ENCODE results near the gene RBFOX1.

RBFOX1 gene

DNA sequence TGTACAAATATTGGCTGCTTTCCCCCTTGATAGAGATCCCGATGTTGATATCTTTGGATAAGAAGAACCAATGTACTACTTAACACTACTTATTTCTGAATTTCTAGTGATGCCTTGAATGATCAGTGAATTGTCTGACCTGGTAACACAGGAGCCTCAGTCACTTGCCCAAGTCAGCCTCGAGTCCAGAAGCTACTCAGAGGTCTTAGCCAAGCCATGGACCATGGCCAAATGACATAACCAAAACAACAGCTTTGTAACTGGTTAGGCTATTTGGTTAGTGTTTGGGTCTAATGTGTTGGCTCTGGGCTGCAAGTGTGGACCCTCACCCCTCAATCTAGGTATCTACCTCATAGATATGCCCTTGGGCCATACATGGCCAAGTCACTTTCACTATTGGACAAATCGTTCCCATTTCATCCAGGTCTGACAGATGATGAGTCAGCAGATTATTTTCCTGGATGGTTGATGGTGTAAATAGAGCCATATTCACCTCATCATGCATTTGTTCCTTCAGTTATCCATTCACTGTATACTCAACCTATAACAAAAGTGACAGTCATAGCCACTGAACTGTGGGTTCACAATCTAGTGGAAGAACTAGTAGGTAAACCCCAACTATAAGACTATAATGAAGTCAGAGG lies 3.5 kb downstream of the RBFOX1 start:
- DNase-seq, result no peak

DNA sequence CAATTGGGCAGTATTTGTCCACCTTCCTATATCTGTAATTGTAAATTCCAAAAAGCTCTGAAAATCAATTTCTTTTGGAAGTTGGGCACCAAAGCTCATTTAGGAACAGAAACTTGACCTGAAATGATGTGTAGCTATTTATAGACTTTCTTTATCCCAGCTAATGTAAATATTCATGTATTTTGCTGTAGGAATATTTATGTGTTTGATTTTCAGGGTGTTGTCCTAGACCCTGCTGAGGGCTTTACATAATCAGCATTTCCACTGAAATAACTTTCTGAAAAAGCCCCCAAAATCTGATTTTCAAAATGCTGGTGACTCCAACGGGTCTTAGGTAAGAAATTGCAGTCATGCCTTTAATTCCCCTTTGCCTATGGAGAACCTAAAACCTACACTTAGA lies 4.1 kb downstream of the RBFOX1 start:
- DNase-seq, result no peak

DNA sequence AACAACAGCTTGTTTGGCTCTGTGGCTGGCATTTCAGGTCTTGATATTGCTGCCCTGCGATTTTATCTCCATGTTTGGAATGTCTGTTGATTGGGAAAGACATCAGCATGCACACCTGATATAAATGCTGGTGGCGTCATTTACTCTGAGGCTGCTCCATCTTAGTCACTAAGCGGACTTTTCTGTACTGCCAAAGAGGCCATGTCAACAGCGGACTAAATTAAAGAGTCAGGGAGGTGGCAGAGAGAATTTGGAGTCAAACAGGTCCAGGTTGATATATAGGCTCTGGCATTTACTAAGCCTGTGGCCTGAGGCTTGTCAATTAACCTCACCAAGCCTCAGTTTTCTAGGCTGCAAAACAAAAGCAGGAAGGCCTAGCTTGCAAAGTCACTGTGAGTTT lies 6.2 kb downstream of the RBFOX1 start:
- no peak for DNase-seq

DNA sequence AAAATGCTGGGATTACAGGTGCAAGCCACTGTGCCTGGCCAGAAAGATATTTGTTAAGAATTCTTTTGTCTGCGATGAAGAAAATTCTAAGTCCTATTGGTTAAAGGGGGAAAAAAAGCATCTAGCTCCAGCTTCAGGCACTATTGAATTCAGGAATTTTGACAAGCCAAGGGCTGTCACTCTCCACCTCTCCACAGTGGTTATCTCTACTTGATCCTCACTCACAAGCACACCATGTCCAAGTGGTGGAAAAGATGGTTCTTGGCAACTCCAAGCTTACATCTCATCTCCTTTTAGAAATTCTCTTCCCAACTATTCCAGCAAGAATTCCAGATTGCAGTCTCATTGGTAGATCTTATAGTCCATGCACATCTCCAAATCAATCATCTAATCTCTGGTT lies 7.1 kb downstream of the RBFOX1 start:
- no peak for DNase-seq

DNA sequence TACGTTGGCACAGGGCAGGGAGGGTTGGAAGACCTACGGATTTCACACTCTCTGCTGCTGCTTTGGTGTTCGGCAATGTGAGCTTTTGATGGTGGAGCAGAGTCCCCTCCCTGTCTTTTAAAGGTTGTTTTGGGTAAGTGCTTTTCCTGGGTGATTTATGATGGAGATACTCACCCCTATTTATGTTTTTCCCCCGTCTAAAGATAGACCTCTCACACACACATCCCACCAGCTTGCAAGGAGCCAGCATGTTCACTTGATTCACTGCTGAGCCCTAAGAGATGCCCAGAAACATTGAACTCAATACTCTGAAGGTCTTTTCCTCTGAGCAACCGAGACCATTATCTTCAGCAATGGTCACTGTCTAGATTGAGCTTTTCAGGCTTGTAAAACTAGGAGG lies 8.3 kb downstream of the RBFOX1 start:
- no peak for DNase-seq

DNA sequence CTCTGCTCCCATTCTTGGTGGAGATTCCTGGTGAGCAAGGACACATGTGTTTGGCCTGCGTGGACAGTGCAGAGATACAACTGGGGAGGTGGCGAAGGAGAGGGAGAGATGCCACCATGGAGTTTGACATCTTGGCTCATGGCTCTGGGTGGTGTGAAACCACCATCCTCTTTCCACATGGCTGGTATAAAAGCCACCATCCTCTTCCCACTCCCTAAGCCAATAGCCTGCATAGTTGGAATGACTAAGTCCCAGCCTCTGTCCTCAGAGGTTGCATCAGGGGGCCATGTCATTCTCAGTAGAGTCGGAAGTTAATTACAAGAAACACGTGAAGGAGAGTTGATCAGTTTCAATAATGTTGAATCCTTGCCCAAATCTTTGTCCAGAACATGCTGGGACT lies 10.0 kb downstream of the RBFOX1 start:
- DNase-seq, result no peak

DNA sequence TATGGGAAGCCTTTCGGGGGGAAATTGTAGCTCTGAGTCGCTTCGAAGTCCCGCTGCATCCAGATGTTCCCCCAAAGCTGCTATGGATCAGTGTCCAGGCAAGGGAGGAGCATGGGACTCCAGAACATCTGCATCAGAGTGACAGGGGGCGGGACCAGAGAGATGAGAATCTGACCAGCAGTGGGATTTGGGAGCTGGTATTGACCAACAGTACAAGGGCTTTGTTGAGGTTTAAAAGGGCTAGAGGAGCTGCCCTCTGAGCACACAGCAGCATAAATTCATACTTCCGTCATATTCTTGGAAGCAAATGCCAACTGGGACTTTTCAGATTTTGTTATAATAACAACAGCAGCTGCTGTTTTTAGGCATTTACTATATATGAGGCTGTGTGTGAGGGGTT lies 10.6 kb downstream of the RBFOX1 start:
- no peak for DNase-seq

DNA sequence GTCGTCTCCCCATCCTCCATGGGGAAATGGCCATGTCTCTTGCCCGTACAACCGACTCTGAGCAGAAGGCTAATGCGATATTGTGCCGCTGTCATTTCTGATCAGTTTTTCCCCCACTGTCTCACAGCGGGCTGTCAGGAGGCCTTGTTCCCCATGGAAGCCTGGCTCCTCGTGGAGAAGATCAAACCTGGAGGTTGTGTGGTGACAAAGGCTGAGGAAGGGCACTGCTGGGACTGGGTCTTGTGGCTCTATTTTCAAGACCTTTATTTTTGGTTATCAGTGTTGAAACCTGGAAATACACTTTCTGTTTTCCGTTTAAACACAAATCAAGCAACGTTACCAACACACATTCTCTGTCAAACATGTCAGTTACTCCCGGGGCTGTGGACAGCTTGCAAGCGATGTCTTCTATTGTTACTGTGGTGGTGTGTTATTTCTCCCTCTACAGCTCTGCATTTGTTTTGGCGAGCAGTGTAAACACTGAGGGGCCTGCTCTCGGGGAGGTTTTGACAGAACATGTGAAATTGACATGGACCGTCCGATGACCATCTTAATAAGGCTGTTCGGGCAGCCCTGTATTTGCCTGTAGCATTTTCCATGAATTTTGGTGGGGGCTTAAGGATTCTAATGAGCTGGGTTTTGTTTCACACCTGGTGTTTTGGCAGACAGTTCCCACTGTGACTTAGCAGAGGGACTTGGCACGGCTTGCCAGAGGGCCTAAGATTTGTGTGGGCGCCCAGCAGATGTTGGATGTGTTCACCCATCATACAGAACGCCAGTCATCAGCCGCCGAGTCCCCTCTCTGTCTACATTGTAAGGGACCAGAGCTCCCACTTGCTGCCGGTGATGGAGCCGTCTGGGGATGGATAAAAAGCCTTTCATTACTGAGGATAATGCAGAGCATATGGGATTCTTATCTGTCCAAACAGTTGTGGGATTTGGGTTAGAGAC lies 12.5 kb downstream of the RBFOX1 start:
- DNase-seq, result no peak

DNA sequence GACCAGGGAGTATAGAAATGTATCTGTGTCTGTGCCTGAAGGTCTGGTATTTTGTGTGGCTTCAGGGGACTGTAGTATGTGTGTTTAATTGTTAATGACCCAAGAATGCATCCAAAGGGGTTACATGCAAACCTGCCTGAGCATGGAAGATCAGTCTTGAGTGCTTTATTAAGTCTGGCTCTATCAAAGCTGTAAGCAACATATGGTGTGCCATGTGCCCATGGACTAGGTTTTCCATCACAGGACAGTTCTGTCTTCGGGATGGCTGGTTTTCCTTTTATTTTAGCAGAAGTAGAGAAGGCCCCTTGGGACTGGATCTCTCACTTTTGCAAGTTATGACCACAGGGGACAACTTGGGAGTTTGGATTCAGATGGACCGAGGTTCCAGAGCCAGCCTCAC lies 18.2 kb downstream of the RBFOX1 start:
- no peak for DNase-seq

DNA sequence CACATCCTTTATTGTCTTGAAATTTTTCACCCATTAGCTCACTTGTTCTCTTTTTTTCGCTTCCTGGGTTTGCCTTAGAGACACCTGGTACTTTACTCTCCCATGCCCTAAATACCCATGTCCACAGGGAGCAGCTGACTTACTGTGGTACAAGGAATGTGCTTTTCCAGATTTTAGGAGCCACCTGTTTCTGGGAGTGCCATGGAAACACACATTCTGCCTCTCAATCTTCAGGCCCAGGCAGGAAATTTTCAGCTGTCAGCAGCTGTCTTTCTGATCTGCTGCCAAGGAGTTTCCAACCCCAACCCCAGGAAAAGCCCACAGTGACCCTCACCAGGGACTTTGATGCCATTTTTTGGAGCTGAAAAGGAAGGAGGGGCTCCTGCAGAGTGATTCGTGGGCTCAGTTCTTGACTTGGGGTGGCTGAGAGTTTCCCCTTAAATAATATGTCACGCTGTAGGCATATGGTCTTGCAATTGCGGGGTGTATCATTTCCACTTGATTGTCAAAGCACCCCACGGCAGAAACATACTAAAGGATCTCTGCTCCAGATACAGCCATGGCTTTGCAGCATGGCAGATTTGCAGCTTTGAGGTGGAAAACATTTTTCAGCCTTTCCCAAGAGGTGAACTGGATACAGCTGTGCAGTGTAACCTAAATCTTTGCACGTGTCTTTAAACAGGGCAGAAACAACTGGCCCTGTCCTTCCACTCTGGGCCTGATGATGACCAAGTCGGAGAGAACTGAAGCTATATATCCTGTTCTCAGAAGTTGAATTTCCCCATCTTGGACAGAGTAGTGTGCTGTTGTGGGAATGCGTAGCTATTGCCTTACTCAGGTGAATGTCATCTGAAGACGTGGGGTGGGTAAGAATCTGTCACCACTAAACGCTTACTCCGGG lies 19.2 kb downstream of the RBFOX1 start:
- no peak for DNase-seq

DNA sequence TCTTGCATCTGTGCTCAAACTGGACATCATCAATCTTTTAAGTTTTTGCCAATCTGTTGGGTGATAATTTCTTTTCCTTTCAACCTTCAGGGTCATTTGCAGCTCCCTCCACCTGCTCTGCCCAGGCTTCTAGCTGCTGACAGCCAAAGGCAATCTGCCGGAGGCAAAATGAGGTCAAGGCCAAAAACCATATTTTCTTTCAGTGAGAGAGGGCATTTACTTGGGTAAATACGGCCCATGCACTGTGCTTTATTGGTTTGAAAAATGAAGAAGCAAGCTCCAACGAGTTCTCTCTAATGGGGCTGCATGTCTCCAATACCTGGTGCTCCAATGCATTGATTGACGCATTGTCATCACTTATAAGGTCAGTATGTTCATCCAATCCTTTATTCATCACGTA lies 23.1 kb downstream of the RBFOX1 start:
- no peak for DNase-seq

DNA sequence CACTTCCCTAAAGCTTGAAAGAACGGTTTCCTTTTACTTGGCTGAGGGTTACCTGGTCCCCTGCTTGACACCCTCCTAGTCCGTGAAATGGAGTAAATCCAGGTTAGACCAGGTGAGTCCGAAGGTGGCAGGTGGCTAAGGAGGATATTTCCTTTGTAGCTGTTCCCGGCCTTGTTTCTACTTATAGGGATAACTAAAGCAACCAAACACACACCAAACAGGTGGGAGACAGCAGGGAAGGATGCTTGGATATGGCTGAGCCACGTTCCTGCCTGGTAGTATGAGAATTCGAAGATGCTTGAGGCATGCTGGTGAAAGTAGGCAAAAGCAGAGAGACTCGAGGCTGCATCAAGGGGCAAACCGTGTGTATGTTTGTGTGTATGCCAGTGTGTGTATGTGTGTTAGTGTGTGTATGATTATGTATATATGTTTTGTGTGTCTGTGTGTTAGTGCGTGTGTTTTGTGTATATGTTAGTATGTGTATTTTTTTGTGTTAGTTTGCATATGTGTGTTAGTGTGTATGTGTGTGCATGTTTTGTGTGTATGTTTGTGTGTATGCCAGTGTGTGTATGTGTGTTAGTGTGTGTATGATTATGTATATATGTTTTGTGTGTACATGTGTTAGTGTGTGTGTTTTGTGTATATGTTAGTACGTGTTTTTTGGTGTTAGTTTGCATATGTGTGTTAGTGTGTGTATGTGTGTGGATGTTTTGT lies 28.9 kb downstream of the RBFOX1 start:
- no peak for DNase-seq

DNA sequence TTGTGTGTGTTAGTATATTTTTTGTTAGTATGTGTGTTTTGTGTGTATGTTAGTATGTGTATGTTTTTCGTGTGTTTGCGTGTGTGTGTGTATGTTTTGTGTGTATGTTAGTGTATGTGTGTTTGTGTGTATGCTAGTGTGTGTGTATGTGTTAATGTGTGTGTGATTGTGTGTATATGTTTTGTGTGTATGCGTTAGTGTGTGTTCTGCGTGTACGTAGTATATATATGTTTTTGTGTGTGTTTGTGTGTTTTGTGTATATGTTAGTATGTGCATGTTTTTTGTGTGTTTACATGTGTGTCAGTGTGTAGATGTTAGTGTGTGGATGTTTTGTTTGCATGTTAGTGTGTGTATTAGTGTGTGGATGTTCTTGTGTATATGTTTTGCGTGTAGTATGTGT lies 29.6 kb downstream of the RBFOX1 start:
- no peak for DNase-seq

DNA sequence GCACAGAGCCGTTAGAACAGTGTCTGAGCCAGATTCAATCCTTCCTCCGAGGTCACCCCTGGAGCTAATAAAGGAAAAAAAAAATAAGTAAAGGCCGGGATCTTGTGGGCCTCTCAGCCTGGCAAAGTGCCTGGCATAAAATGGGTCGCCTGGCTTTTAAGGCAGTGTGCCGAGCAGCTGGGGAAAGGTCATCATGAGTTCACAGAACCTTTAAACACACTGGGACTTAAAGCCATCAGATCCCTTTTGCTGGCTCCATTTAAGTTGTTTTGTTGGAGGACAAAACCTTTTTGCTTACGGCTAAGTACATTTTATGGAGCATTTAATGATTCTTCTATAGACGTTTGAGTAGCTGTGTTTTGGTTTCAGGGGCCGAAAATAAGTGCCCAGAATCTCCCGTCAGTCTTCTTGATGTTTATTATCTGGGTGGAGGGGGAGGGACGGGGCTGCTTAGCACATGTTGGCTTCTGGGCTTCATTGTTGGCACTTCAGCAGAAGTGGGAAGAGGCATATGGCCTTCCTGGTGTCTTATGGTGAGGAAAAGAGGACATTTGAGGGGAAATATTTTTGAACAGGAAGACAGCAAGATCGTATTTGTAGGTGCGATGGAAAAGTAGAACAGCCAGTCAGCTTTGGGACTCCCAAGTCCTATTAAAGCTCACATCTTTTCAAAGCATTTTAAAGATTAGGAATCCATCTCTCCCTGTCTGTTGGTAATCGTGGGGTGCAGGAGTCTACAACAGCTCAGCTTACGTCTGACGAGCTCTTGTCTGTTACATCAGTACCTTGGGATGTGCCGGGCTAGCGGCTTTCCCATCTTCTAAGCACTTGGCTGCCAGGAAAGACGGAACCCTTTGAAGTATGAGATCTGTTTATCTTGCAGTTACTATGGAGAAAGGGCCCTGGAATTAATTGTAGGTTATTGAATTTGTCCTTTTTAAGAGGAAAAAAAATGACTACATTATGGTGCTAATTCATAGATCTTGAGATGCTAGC lies 31.1 kb downstream of the RBFOX1 start:
- DNase-seq, result no peak

DNA sequence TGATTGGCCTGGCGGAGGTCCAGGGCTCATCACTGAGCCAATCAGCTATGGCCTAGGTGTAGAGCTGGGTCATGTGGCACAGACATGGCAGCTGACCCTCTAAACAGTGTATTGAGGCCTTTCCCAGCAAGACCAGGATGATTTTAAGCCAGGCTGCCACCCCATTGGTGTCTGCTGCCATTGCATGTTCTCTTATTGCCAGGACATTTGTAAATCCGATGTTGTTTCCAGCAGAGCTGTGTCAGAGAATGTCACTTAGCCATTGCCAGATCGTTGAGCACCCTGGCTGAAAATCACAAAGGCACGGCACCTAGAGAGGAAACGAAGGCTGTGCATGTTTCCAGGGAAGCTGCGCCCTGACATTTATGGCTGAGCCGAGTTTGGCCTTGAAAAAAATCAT lies 33.4 kb downstream of the RBFOX1 start:
- DNase-seq, result no peak

DNA sequence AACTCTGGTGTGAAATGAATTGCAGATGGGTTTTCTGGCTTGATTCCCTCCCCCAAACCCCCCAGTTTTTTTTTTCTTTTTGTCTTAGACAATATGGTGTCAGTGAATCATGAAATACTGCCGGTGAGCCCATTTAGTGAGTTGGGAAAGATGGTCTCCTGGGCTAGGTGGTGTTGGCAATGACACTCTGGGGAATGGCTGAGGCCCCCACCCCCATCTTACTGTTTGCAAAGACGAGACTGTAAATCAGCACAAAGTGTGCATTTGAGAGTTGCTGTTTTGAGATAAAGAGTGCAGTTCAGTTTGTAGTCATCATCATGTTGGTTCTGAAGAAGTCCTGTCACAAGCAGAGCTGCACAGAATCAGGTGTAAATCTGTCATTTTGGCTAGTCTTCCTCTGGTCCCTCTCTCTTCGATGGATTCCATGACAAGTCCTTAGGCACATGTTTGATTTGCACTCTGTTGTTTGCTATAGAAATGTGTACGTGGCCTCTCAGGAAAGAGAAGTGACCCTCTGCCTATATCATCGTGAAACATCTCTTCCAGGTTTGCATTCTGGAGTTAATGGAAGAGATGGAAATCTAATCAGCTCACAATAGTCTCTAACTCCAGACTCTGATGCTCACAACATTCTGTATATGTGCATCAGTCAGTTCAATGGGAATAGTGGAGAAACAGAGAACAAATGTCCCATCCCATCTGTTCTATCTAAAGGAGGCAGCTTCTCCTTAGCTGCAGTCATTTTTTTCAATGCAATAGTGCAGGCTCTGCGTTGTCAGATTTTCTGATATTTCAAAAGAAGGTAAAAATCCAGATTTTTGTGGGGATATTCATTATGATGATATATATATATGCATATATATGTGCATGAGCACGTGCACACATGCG lies 34.6 kb downstream of the RBFOX1 start:
- no peak for DNase-seq

DNA sequence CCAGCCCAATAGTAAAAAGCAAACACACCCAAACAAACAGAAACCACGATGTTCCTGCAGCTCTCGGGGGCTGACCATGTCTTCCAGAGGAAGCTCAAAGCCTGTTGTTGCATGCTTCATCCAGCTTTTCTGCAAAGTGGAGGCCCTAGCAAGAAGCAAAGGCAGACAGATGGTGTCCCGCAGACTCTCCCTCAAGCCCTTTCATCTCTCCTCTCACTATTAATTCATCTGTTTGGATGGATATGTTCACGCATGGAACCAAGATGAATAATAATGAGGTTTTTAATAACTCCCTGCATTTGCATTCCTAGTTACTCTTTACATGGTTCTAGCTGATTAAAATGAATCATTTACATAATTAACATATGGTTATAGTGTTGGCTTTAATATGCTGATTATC lies 36.6 kb downstream of the RBFOX1 start:
- DNase-seq, result no peak

DNA sequence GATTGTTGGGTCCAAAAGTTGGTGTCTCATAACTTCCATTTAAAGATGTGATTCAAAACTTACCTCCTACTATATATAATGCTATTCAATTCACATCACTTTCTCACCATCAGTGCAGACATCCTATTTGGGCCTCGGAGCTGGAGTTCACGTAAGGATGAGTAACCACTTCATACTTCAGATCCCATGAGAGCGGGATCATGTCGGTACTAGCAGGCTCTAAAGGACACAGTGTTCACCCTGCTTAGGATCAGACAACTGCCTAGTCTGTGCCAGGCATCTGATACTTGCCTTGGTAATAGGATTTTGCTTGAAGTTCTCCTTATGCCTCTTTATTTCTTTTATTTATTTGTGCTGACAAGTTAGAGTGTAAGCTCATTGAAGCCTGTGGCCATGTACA lies 39.5 kb downstream of the RBFOX1 start:
- no peak for DNase-seq

DNA sequence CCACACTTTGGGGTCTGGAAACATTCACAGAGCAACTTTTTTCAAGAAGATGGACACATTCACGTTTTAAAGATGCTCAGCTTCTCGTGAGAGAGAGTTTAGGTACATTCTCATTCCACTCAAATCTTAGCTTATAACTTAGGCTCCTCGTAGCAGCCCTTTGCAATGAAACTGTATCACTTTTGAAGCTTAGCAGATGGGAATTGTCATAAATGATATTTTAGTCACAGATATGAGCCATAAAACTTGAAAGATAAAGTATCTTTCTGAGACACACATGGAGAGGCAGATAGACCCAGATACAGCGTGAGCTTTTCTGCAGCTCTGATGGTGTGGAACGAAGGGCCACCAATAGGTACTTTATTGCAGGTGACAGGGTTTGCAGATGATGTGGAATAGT lies 41.1 kb downstream of the RBFOX1 start:
- no peak for DNase-seq

DNA sequence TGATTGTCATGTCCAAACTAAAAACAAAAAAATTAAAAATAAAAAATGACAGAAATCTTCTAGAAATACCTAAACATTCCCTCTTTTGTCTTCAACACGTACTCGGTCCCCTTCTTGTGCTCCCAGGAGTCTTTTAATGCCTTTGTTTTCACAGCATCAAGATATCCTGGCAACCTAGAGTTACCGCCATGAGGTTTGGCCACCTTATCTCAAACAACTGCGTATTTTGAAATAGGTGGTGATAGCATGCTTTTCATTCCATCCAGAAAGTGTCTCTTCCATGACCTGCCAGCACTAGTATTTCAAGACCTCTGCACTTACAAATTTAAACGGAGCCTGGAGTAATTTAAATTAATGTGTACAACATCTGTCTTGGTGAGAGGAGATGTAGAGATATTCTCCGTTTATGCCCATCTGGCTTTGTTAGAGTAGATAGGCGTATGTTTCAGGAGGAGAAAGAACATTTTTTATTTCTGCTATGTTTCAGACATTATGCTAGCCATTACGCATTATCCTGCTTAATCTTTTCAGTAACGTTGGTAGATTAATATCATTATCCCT lies 42.0 kb downstream of the RBFOX1 start:
- no peak for DNase-seq

All from EL (cell line).